CD4-positive, alpha-beta T cell treated with Interleukin-6 at 100 ng/mL for 8 hours (primary cell): Measurements from ENCODE around the gene PPIB.
"Not testable (repeated sequence)": the region's sequence is repeated elsewhere in the genome, so short reads cannot be mapped to it uniquely, and the experiment has no call there.

Experiments used
- DNase-seq: peaks from one replicate; pipeline ENCODE4 v3.0.0-alpha.2; 2020; ENCODE audit warnings: mixed read lengths, low spot score

The PPIB gene

DNA sequence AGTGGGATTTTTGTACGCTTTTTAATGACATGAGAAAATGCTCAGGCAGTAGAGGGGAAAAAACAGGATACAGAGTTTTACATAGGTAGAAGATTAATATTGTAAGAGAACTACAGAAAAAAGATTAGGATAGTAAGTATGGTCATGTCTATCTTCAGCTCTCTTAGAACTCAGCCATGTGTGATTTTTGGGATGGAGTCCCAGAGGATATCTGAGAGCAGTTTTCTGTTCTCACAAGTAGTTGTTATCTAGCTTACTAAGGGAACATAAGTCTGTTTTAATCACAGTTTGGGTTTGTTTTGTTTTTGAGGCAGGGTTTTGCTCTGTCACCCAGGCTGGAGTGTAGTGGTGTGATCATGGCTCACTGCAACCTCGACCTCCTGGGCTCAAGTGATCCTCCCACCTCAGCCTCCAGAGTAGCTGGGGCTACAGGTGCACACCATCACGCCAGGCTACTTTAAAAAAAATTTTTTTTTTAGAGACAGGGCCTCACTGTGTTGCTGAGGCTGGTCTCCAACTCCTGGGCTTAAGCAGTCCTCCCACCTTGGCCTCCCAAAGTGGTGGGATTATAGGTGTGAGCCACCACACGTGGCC is 52.6 kb downstream of the PPIB start:
- not testable (repeated sequence) for DNase-seq

DNA sequence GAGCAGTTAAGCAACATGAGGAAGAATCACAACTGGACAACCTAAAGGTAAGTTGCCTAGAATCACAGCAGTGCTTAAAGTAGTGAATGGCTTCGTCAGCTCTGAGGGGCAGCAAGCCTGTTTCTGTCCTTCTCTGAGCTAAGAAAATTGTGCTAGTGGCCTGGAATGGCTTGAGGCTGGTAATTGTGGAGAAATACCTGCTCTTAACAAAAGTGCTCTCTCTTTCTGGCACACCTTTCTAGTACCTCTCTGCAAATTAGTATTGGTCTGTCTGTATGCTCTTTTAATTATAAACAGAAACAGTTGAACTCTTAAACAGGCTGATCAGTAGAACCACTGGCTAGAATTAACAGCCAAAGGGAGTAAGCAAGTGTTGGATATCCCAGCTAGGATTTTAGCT is 55.5 kb downstream of the PPIB start:
- DNase-seq: no peak
